GM18909 (cell line): Measurements from ENCODE around the gene INMT.

Source experiments
- ATAC-seq: cut with Tn5 transposase; IDR thresholded peaks from one replicate; pipeline ENCODE4 v1.9.1; 2021; ENCODE audit warnings: mild to moderate bottlenecking; ENCODE audit not compliant: unreplicated experiment, poor library complexity

INMT gene

GRCh38 chr7:30727061-30727945 is 24.6 kb upstream of the INMT start:
- peak; percentile 73 for ATAC-seq

- ATAC-seq, result no peak
Measured at GRCh38 chr7:30728591-30729100, 23.3 kb upstream of the INMT start.

GRCh38 chr7:30729642-30730041 is 22.3 kb upstream of the INMT start:
- no peak for ATAC-seq

- no peak for ATAC-seq
Measured at GRCh38 chr7:30730097-30730496, 21.8 kb upstream of the INMT start.

GRCh38 chr7:30730996-30731395 is 20.9 kb upstream of the INMT start:
- ATAC-seq, result no peak

- no peak for ATAC-seq
Measured at GRCh38 chr7:30731581-30731980, 20.4 kb upstream of the INMT start.

GRCh38 chr7:30732606-30733005 is 19.3 kb upstream of the INMT start:
- ATAC-seq, result no peak

GRCh38 chr7:30733216-30733615 is 18.7 kb upstream of the INMT start:
- no peak for ATAC-seq

GRCh38 chr7:30733691-30734090 is 18.2 kb upstream of the INMT start:
- no peak for ATAC-seq

GRCh38 chr7:30734497-30734896 is 17.4 kb upstream of the INMT start:
- ATAC-seq, result no peak

- ATAC-seq, result no peak
Measured at GRCh38 chr7:30735631-30736030, 16.3 kb upstream of the INMT start.

GRCh38 chr7:30736291-30736690 is 15.6 kb upstream of the INMT start:
- no peak for ATAC-seq

GRCh38 chr7:30738026-30738915 is 13.7 kb upstream of the INMT start:
- ATAC-seq, result no peak

- no peak for ATAC-seq
Measured at GRCh38 chr7:30739691-30740090, 12.2 kb upstream of the INMT start.

- ATAC-seq, result peak; percentile 50
Measured at GRCh38 chr7:30740417-30741181, 11.3 kb upstream of the INMT start.

- no peak for ATAC-seq
Measured at GRCh38 chr7:30741289-30741688, 10.6 kb upstream of the INMT start.

- ATAC-seq, result no peak
Measured at GRCh38 chr7:30743371-30744074, 8.4 kb upstream of the INMT start.

- ATAC-seq, result no peak
Measured at GRCh38 chr7:30744075-30744417, 7.9 kb upstream of the INMT start.

GRCh38 chr7:30745261-30745941 is 6.5 kb upstream of the INMT start:
- ATAC-seq, result no peak
